B cell (primary cell): Measurements from ENCODE around the gene LIMS2. TPM values are rescaled to one million over a fixed set of nuclear protein-coding genes. Genes with fewer than 3 reads are reported as not detected.

Experiments
- ATAC-seq: fragments of 200-7000 bp; cut with Tn5 transposase; one replicate; pipeline ENCODE4 v1.10.0; 2021; ENCODE audit warnings: low read depth, mild to moderate bottlenecking, moderate number of reproducible peaks, moderate library complexity
- CTCF ChIA-PET: fragments of 350-600 bp; sonication (Branson Sonifier 250); formaldehyde crosslinking; loops from one replicate; lab custom pipeline; 2021; ENCODE audit warnings: antibody characterized with exemption, inconsistent platforms; lab: Charles Lee
- POLR2A ChIA-PET: fragments of 350-600 bp; sonication (Branson Sonifier 250); formaldehyde crosslinking; loops from one replicate; lab custom pipeline; 2021; ENCODE audit warnings: antibody characterized with exemption; lab: Charles Lee
- DNase-seq: peaks from one replicate; pipeline ENCODE4 v3.0.0; 2013
- H2AFZ ChIP-seq: 2 replicates; pipeline ENCODE4 v1.6.1; 2012; ENCODE audit warnings: mild to moderate bottlenecking, low read depth, low read length; ENCODE audit not compliant: insufficient read depth, poor library complexity, severe bottlenecking
- H3K27ac ChIP-seq, 2 donors: 1 replicate in 1 of 2; 2 replicates in 1 of 2; pipeline ENCODE4 v1.5.1; 2012 to 2013; ENCODE audit warnings: low read length in 2 of 2, mild to moderate bottlenecking in 2 of 2, moderate library complexity in 1 of 2
- H3K27me3 ChIP-seq, 4 experiments: fragments of 200-600 bp in 1 of 4; sonication (generic) in 1 of 4; replicated peaks in 1 of 4; 1 replicate in 2 of 4; 2 replicates in 2 of 4; pipeline versions ENCODE4 v1.6.1 to v1.7.0; 2013 to 2016; ENCODE audit warnings: low read length in 3 of 4, mild to moderate bottlenecking in 2 of 4, mixed read lengths in 1 of 4, moderate library complexity in 1 of 4; ENCODE audit not compliant: insufficient read depth in 4 of 4, control insufficient read depth in 3 of 4; ENCODE audit errors: control extremely low read depth in 1 of 4
- H3K36me3 ChIP-seq, 2 experiments: replicated peaks in 1 of 2; 1 replicate in 1 of 2; 2 replicates in 1 of 2; pipeline versions ENCODE4 v1.6.1 to v1.7.1; 2013; ENCODE audit warnings: low read length in 1 of 2; ENCODE audit not compliant: insufficient read depth in 2 of 2, control insufficient read depth in 1 of 2; ENCODE audit errors: control extremely low read depth in 1 of 2, extremely low read depth in 1 of 2
- H3K4me1 ChIP-seq, 2 donors: fragments of 200-600 bp in 1 of 2; sonication (generic) in 1 of 2; 1 replicate in 1 of 2; 2 replicates in 1 of 2; pipeline versions ENCODE4 v1.5.1 to v1.6.1; 2013 to 2017; ENCODE audit warnings: low read length in 2 of 2; ENCODE audit not compliant: control insufficient read depth in 2 of 2, insufficient read depth in 2 of 2
- H3K4me2 ChIP-seq: replicated peaks from 2 replicates; pipeline ENCODE3; 2012; ENCODE audit warnings: mild to moderate bottlenecking, low read depth, low read length; ENCODE audit not compliant: poor library complexity, severe bottlenecking
- H3K4me3 ChIP-seq, 5 experiments: fragments of 200-600 bp in 1 of 5; sonication (generic) in 1 of 5; 1 replicate in 3 of 5; 2 replicates in 2 of 5; pipeline versions ENCODE4 v1.5.1 to v1.7.0; 2011 to 2016; ENCODE audit warnings: low read length in 4 of 5, mild to moderate bottlenecking in 4 of 5, low read depth in 2 of 5, control low read depth in 1 of 5, moderate library complexity in 1 of 5; ENCODE audit not compliant: insufficient read depth in 1 of 5; ENCODE audit errors: control extremely low read depth in 1 of 5, extremely low read depth in 1 of 5
- H3K79me2 ChIP-seq: fragments of 200-600 bp; sonication (generic); one replicate; pipeline ENCODE4 v1.6.0; 2016; ENCODE audit warnings: low read length; ENCODE audit not compliant: control insufficient read depth, insufficient read depth
- H3K9ac ChIP-seq: fragments of 200-600 bp; sonication (generic); 2 replicates; pipeline ENCODE4 v1.6.1; 2017; ENCODE audit warnings: mild to moderate bottlenecking, low read length, moderate library complexity
- H3K9me3 ChIP-seq, 3 donors: one replicate each; pipeline versions ENCODE4 v1.6.1 to v1.7.1; 2013; ENCODE audit warnings: low read length in 2 of 3; ENCODE audit not compliant: control insufficient read depth in 2 of 3, insufficient read depth in 1 of 3; ENCODE audit errors: control extremely low read depth in 1 of 3
- H4K20me1 ChIP-seq: 2 replicates; pipeline ENCODE4 v1.6.0; 2012; ENCODE audit warnings: mild to moderate bottlenecking, low read length; ENCODE audit not compliant: insufficient read depth, control insufficient read depth, poor library complexity, severe bottlenecking
- H3K27ac Mint-ChIP-seq: one replicate; pipeline ENCODE4 v1.8.0; 2021; ENCODE audit warnings: mixed read lengths
- H3K27me3 Mint-ChIP-seq: one replicate; pipeline ENCODE4 v1.8.0; 2021; ENCODE audit warnings: mixed read lengths
- H3K4me1 Mint-ChIP-seq: one replicate; pipeline ENCODE4 v1.8.0; 2021; ENCODE audit warnings: mixed read lengths
- H3K4me3 Mint-ChIP-seq: one replicate; pipeline ENCODE4 v1.8.0; 2021; ENCODE audit warnings: mixed read lengths
- H3K9me3 Mint-ChIP-seq: one replicate; pipeline ENCODE4 v1.8.0; 2022; ENCODE audit warnings: mixed read lengths; ENCODE audit not compliant: insufficient read depth
- EZH2 ChIP-seq: IDR thresholded peaks from 2 replicates; pipeline ENCODE4 v1.6.1; 2012; ENCODE audit warnings: borderline replicate concordance, low read depth, mild to moderate bottlenecking, moderate library complexity, low read length; ENCODE audit not compliant: insufficient read depth, poor library complexity, severe bottlenecking
- WGBS: methylation state at CpG from one replicate; pipeline ENCODE4 v1.1.5; 2013; ENCODE audit warnings: missing lambda C conversion rate; ENCODE audit not compliant: insufficient coverage; 5-methylcytosine and 5-hydroxymethylcytosine counted together
- intact Hi-C: fragments of 100-400 bp; cut with micrococcal nuclease; formaldehyde crosslinking; loops from one replicate; pipeline ENCODE4 v1.10.0; 2022
- polyA plus RNA-seq: library from polyadenylated mRNA; depleted of rRNA; stranded (reverse); fragments of >200 nt; gene quantifications from 2 replicates; pipeline ENCODE4 v1.2.3, GENCODE V29; 2012
- total RNA-seq, 2 donors: library from RNA; stranded (reverse); fragments of 120-200 nt in 1 of 2; gene quantifications; 1 replicate in 1 of 2; 2 replicates in 1 of 2; pipeline versions ENCODE4 v1.2.3 to v1.2.4, GENCODE V29; 2013 to 2022
- TF ChIP-seq, protein P1 (sequence below): fragments of 200-600 bp; IDR thresholded peaks from one replicate; pipeline ENCODE4 v1.8.0; 2022; ENCODE audit warnings: antibody characterized with exemption, mild to moderate bottlenecking

The LIMS2 gene
- total and polyA plus RNA-seq, 2 donors (not counting 1 experiment from before 2014, with no cell fraction given), result 6.7 to 32.2 TPM

DNA sequence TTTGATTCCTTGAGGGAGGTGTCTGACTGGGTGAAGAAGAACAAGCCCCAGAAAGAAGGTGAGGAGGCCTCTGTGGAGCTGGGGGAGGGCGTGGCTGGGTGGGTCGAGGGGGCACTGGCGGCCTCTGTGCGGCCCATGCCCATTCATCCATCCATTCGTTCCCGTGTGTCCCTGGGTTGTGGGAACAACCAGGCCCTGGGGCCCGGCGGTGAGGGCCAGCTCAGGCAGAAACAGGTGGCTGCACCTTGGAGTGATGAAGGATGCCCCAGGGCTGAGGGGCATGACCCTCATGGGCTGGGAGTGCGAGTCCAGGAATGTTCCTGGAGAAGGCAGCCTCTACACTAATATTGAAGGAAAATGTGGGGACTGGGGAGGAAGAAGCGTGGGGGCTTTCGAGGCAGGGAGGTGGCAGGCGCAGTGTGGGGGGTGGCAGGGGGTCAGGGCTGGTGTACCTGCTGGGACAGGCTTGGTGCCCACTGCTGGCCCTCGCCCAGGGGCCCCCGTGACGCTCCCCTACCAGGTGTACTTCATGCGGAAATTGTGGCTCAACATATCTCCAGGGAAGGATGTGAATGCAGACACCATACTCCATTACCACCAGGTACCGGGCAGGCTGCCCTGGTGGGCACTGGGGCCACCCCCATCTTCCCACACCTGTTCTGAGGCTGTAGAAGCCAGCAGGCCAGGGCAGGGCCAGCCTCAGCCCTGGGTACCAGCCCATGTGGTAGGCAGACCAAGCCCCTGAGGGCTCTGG lies 40.5 kb downstream of the LIMS2 start:
- H3K27me3 Mint-ChIP-seq, result no peaks in the 10 kb centered on the region
- Histone ChIP-seq H3K4me1 (peaks cover 100% of the 10 kb centered on the region in 2 donors), H3K36me3 (no peaks in the 10 kb centered on the region), H3K4me2 (peak overlapping the region; percentile 71), H3K4me3 (no peak overlapping the region), H2AFZ (no peak overlapping the region), H3K9ac (no peak overlapping the region), H3K27ac (peak overlapping the region; percentile 80 to 92), H3K9me3 (no peaks in the 10 kb centered on the region), H3K79me2 (no peaks in the 10 kb centered on the region), H4K20me1 (no peaks in the 10 kb centered on the region), H3K27me3 (no peaks in the 10 kb centered on the region)
- WGBS, result 86% methylated on average over 13 of the region's 17 CpGs
- no peaks in the 10 kb centered on the region for H3K9me3 Mint-ChIP-seq
- ATAC-seq (no peak), DNase-seq (peak; percentile 18)
- peaks cover 94% of the 10 kb centered on the region for H3K4me1 Mint-ChIP-seq
- no peak for TF ChIP-seq EZH2
- TF ChIP-seq, protein P1, sequence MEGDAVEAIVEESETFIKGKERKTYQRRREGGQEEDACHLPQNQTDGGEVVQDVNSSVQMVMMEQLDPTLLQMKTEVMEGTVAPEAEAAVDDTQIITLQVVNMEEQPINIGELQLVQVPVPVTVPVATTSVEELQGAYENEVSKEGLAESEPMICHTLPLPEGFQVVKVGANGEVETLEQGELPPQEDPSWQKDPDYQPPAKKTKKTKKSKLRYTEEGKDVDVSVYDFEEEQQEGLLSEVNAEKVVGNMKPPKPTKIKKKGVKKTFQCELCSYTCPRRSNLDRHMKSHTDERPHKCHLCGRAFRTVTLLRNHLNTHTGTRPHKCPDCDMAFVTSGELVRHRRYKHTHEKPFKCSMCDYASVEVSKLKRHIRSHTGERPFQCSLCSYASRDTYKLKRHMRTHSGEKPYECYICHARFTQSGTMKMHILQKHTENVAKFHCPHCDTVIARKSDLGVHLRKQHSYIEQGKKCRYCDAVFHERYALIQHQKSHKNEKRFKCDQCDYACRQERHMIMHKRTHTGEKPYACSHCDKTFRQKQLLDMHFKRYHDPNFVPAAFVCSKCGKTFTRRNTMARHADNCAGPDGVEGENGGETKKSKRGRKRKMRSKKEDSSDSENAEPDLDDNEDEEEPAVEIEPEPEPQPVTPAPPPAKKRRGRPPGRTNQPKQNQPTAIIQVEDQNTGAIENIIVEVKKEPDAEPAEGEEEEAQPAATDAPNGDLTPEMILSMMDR, result no peak
- CTCF ChIA-PET, result interaction anchor here (7.3 kb wide), 1 partner anchor 15 kb away, joined by 53 read pairs; no protein-coding TSS in a partner anchor
- peak overlapping the region; percentile 96 for H3K27ac Mint-ChIP-seq
- H3K4me3 Mint-ChIP-seq, result peak overlapping the region; percentile 59
- intact Hi-C loops, result loop anchor here (1.0 to 5.0 kb wide), 3 partner anchors 14 to 67 kb away; partner anchors contain the start of gene SFT2D3
- POLR2A ChIA-PET, result no interaction called here

DNA sequence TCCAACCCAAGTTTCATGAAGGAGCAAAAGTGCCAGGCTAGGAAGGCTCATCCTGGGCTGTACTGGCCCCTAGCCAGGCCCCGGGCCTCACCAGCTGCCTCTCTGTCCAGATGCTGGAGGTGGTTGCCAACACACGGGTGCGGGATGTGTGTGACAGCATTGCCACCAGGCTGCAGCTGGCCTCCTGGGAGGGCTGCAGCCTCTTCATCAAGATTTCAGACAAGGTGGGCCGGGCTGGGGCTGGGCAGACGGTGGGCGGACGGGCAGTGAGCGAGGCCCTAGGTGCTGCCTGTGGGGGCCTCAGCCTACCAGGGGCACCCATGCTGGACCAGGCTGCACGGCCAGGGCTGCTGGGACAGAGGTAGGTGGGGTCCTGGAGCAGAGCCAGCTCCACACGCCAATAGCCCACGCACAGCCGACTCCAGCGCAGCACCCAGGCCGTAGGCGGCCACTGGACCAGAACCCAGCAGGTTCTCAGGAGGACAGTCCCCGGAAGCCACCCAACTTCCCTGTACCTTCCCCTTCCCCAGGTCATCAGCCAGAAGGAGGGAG lies 41.2 kb downstream of the LIMS2 start:
- CTCF ChIA-PET, result interaction anchor here (7.3 kb wide), 1 partner anchor 16 kb away, joined by 53 read pairs; no protein-coding TSS in a partner anchor
- H3K27ac ChIP-seq, result peak overlapping the region; percentile 80 to 92
- 5% methylated on average over 7 of the region's 16 CpGs for WGBS

More for the DNA sequence above, 41.2 kb downstream of the LIMS2 start:
- DNase-seq (peak; percentile 54), ATAC-seq (no peak)
- peaks cover 99 to 100% of the 10 kb centered on the region in 2 donors for H3K4me1 ChIP-seq
- H3K9ac ChIP-seq, result no peak overlapping the region
- no peaks in the 10 kb centered on the region for H3K9me3 ChIP-seq
- no peaks in the 10 kb centered on the region for H3K9me3 Mint-ChIP-seq
- no peaks in the 10 kb centered on the region for H4K20me1 ChIP-seq
- H3K4me2 ChIP-seq, result peak overlapping the region; percentile 71
- peak overlapping the region; percentile 59 for H3K4me3 Mint-ChIP-seq
- H3K4me3 ChIP-seq, result no peak overlapping the region
- H2AFZ ChIP-seq, result no peak overlapping the region
- POLR2A ChIA-PET, result no interaction called here
- H3K27me3 Mint-ChIP-seq, result no peaks in the 10 kb centered on the region
- H3K27ac Mint-ChIP-seq, result peak overlapping the region; percentile 96
- no peaks in the 10 kb centered on the region for H3K79me2 ChIP-seq
- TF ChIP-seq, protein P1, result no peak
- no peak for TF ChIP-seq EZH2
- H3K36me3 ChIP-seq, result no peaks in the 10 kb centered on the region
- intact Hi-C loops, result loop anchor here (1.0 to 2.0 kb wide), 2 partner anchors 13 to 15 kb away; no protein-coding TSS in a partner anchor
- peaks cover 93% of the 10 kb centered on the region for H3K4me1 Mint-ChIP-seq
- no peaks in the 10 kb centered on the region for H3K27me3 ChIP-seq
